NOMO-1 (cell line): Measurements from ENCODE around the gene MDP1.

Experiments
- DNase-seq, 2 experiments: peaks; one replicate each; lab custom pipeline; 2025; ENCODE audit not compliant: unreplicated experiment in 2 of 2; lab: John Stamatoyannopoulos, UW

The MDP1 gene

GRCh38 chr14:24215495-24216344 lies at the start of gene MDP1:
MDP1 (minus strand) TSS chr14:24216066; CDS start chr14:24215955, 111 bp downstream.
- DNase-seq, result peak; percentile 87 to 91

GRCh38 chr14:24264298-24264697 lies 48.4 kb upstream of the MDP1 start:
- no peak for DNase-seq

GRCh38 chr14:24263848-24264247 lies 48.0 kb upstream of the MDP1 start:
- no peak for DNase-seq

- DNase-seq, result no peak
Observed at GRCh38 chr14:24262821-24263733, 47.2 kb upstream of the MDP1 start, which contains the start of gene TGM1. TGM1 (minus strand) TSS chr14:24263177; CDS start chr14:24262352, 825 bp downstream.

- DNase-seq, result no peak
Observed at GRCh38 chr14:24261969-24262327, 46.1 kb upstream of the MDP1 start.

GRCh38 chr14:24261256-24261968 lies 45.5 kb upstream of the MDP1 start:
- no peak for DNase-seq

- DNase-seq, result no peak
Observed at GRCh38 chr14:24260780-24261157, 44.9 kb upstream of the MDP1 start.

- no peak for DNase-seq
Observed at GRCh38 chr14:24260026-24260779, 44.3 kb upstream of the MDP1 start.

- DNase-seq, result no peak
Observed at GRCh38 chr14:24259282-24260025, 43.6 kb upstream of the MDP1 start.

- DNase-seq, result no peak
Observed at GRCh38 chr14:24258548-24259265, 42.8 kb upstream of the MDP1 start.

- DNase-seq, result no peak
Observed at GRCh38 chr14:24258119-24258518, 42.3 kb upstream of the MDP1 start.

GRCh38 chr14:24256960-24257359 lies 41.1 kb upstream of the MDP1 start:
- DNase-seq, result no peak

- no peak for DNase-seq
Observed at GRCh38 chr14:24255931-24256711, 40.3 kb upstream of the MDP1 start.

- no peak for DNase-seq
Observed at GRCh38 chr14:24255438-24255837, 39.6 kb upstream of the MDP1 start.

GRCh38 chr14:24254630-24255392 lies 38.9 kb upstream of the MDP1 start:
- no peak for DNase-seq

GRCh38 chr14:24253936-24254335 lies 38.1 kb upstream of the MDP1 start:
- DNase-seq, result no peak

GRCh38 chr14:24252289-24253124 lies 36.6 kb upstream of the MDP1 start:
- DNase-seq, result no peak
